ENCODE data around the gene YIPF6.

DNA sequence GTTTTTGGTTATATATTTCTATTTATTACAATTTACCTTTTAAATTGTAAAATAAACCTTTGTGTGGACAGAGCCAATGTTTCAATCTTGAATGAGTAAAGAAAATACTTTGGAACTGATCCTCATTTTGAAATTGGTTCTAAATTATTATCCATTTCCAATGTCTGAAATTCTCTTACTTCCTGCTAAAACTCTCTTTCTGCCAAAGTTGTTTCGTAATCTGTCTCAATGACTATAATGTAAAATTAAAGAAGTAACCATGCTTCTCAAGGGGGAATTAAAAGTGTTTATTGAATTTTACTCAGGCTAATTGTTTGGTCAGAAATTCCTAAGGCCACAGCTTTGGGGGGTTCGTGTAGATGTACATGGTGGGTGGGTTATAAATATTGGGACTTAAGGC is 34.8 kb downstream of the YIPF6 start:
- TF ChIP-seq, protein P1, sequence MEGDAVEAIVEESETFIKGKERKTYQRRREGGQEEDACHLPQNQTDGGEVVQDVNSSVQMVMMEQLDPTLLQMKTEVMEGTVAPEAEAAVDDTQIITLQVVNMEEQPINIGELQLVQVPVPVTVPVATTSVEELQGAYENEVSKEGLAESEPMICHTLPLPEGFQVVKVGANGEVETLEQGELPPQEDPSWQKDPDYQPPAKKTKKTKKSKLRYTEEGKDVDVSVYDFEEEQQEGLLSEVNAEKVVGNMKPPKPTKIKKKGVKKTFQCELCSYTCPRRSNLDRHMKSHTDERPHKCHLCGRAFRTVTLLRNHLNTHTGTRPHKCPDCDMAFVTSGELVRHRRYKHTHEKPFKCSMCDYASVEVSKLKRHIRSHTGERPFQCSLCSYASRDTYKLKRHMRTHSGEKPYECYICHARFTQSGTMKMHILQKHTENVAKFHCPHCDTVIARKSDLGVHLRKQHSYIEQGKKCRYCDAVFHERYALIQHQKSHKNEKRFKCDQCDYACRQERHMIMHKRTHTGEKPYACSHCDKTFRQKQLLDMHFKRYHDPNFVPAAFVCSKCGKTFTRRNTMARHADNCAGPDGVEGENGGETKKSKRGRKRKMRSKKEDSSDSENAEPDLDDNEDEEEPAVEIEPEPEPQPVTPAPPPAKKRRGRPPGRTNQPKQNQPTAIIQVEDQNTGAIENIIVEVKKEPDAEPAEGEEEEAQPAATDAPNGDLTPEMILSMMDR (conservative IDR thresholded peaks at IDR 0.05 in 1 of 2, IDR thresholded peaks at IDR 0.05 in 1 of 2; ENCODE audit: extremely low read depth in 1 of 2, insufficient read depth in 1 of 2, low read depth in 1 of 2, low read length in 2 of 2), result no peak
- TF ChIP-seq EZH2 (IDR thresholded peaks at IDR 0.05; ENCODE audit: borderline replicate concordance, low read length), result no peak

All from mammary epithelial cell (primary cell).